Activated CD8-positive, alpha-beta memory T cell treated with anti-CD3 and anti-CD28 coated beads for 36 hours (primary cell): ENCODE results near the gene DUSP1. TPM values are rescaled to one million over a fixed set of nuclear protein-coding genes. Genes with fewer than 3 reads are reported as not detected.

ENCODE experiments used
- CTCF ChIA-PET: fragments of 350-600 bp; sonication (Branson Sonifier 250); formaldehyde crosslinking; loops from one replicate; lab custom pipeline; 2021; ENCODE audit warnings: antibody characterized with exemption; lab: Charles Lee
- POLR2A ChIA-PET: fragments of 350-600 bp; sonication (Branson Sonifier 250); formaldehyde crosslinking; loops from one replicate; lab custom pipeline; 2021; ENCODE audit warnings: antibody characterized with exemption; lab: Charles Lee
- total RNA-seq, 2 experiments: library from RNA; stranded (reverse); gene quantifications; one replicate each; pipeline ENCODE4 v1.2.3, GENCODE V29; 2021

The DUSP1 gene
- total RNA-seq, 2 experiments from 2014 or later = 7.0 to 7.3 TPM

DNA sequence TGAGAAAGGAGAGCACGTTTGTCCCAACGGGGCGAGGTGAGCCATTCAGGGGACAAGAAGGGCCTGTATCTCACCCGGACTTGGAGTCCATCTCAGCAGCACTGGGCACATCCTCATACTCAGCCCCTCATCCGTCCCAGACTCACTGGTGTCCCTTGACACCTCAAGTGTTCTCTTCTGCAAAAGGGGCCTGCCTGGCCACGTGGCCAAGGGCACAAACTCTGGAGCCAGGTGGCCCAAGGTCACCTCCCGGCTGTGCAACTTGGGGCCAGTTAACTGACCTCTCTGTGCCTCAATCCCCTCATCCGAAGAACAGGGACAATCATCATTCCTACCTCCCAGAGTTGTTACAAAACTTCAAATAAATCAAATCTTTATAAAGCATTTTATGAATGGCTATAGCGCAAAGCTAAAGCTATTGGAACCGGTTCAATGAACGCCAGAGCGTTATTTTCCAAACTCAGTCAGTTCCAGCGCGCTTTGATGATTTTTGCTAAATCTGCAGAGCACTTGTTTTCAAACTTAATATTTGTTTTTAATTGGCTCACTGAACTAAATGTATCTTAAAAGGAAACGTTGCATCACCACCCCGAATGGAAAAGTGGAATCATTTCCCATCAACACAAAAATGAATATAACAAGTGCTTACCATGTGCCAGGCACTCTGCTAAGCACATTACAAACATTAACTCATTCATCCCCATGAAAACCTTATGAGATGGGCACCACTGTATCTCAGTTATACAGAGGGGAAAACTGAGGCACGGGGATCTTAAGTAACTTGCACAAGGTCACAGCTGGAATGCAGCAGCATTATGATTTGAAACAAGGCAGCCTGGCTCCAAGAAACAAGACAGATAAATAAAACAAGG is 49.3 kb downstream of the DUSP1 start:
- POLR2A ChIA-PET = interaction anchor here (0.6 kb wide), 1 partner anchor 50 kb away, joined by 3 read pairs; no protein-coding TSS in a partner anchor
- CTCF ChIA-PET = interaction anchor here (0.7 to 3.3 kb wide), 2 partner anchors 49 to 213 kb away, joined by 3 to 15 read pairs; partner anchors contain the start of gene DUSP1

DNA sequence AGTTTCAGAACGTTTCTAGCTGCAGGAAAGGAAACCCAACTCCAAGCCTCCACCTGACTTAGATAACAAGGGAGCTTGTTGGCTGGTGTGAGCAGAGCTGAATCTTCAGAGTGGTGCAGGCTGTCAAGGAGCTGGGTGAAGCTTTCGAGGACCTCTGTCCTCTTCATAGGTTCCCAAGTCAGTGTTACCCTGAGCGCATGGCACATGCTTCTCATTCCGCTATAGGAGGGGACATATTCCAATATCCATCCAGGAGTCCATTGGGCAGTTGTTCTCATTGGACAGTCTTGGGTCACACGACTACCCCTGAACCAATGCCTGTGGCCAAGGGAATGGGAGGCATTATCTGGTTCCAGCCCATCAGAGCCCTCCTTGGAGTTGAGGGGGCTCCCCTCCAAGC is 50.3 kb downstream of the DUSP1 start:
- ChIA-PET CTCF (interaction anchor here (3.3 kb wide), 1 partner anchor 51 kb away, joined by 15 read pairs; the partner anchor contains the start of gene DUSP1), POLR2A (no interaction called here)

DNA sequence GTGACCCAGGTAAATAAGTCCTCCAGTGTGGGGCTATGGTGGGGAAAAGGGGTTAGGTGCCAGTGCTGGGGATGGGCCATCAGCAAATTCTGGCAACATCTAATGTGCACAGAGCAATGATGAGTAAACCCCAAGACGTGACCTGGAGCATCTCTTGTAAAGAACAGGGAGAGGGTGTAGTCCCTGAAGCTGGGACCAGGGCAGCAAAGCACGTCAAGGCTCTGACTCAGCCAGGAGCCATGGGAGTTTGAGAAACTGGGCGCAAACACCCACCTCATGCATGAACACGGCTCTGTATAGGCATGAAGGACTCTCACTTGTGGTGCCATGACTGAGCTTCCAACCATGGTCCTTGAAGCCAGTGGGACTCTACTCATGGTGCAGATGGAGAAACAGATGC is 51.8 kb downstream of the DUSP1 start:
- CTCF ChIA-PET = interaction anchor here (1.0 to 3.3 kb wide), 2 partner anchors 52 to 58 kb away, joined by 3 to 15 read pairs; partner anchors contain the start of gene DUSP1

DNA sequence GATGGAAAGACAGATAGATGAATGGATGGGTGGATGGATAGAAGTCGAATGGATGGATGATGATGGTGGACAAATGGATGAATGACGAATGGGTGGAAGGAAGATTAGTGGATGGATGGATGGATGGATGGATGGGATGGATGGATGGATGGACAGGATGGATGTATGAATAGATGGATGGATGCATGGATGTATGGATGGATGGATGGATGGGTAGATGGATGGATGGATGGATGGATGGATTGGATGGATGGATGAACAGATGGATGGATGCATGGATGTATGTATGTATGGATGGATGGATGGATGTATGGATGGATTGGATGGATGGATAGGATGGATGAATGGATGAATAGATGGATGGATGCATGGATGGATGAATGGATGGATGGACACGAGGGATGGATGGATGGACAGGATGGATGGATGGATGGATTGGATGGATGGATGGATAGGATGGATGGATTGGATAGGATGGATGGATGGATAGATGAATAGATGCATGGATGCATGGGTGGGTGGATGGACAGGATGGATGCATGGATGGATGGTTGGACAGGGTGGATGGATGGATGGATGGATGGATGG is 52.4 kb downstream of the DUSP1 start:
- ChIA-PET POLR2A (no interaction called here), CTCF (interaction anchor here (0.7 kb wide), 1 partner anchor 364 kb away, joined by 3 read pairs; no protein-coding TSS in a partner anchor)

More for the DNA sequence above, 51.8 kb downstream of the DUSP1 start:
- POLR2A ChIA-PET = no interaction called here

Other genes with a start within 250 kb of the DUSP1 start
- under 1 TPM in 1 of 2 experiments, not detected in 1; 0.04 TPM for gene NEURL1B, start 129.9 kb downstream of the DUSP1 start, total RNA-seq
- gene ERGIC1, start 63.1 kb upstream of the DUSP1 start, total RNA-seq = 10 to 100 TPM; 39.7 to 41.0 TPM
- 10 to 100 TPM; 93.5 to 94.3 TPM for gene RPL26L1, start 188.2 kb upstream of the DUSP1 start, total RNA-seq
- 100 to 1,000 TPM; 155 TPM for gene ATP6V0E1, start 212.6 kb upstream of the DUSP1 start, total RNA-seq